SK-N-SH treated with all-trans-retinoic acid at 6 μM for 48 hours (cell line): Measurements from ENCODE around the gene WDR11.
A peak's percentile ranks its signal among the peaks of the same experiment; 100 is the strongest.

Source experiments
- ATAC-seq: fragments of 200-7000 bp; cut with Tn5 transposase; 3 replicates; pipeline ENCODE4 v1.9.1; 2020; ENCODE audit warnings: mild to moderate bottlenecking, moderate library complexity
- ARNTL ChIP-seq: fragments of 450-650 bp; formaldehyde crosslinking; IDR thresholded peaks from 2 replicates; pipeline ENCODE4 v1.5.0; 2020; ENCODE audit warnings: low read depth, mild to moderate bottlenecking, moderate library complexity, borderline replicate concordance
- BACH2 ChIP-seq: fragments of 250-450 bp; sonication (Bioruptor Pico); IDR thresholded peaks from 2 replicates; pipeline ENCODE4 v1.9.0; 2021; ENCODE audit warnings: mild to moderate bottlenecking, borderline replicate concordance
- ESRRG ChIP-seq: fragments of 250-450 bp; sonication (Bioruptor Pico); IDR thresholded peaks from 2 replicates; pipeline ENCODE4 v1.6.1; 2021; ENCODE audit warnings: mild to moderate bottlenecking
- GLIS3 ChIP-seq: fragments of 250-450 bp; sonication (Bioruptor Pico); IDR thresholded peaks from 2 replicates; pipeline ENCODE4 v1.5.0; 2020; ENCODE audit warnings: mild to moderate bottlenecking, moderate library complexity
- ISL1 ChIP-seq: fragments of 250-450 bp; sonication (Bioruptor Pico); IDR thresholded peaks from 2 replicates; pipeline ENCODE4 v2.1.2; 2022; ENCODE audit warnings: mild to moderate bottlenecking, moderate library complexity
- OSR1 ChIP-seq: fragments of 250-450 bp; sonication (Bioruptor Pico); IDR thresholded peaks from 2 replicates; pipeline ENCODE4 v1.8.0; 2022; ENCODE audit warnings: moderate library complexity, mild to moderate bottlenecking, inconsistent platforms
- PPARA ChIP-seq: fragments of 250-450 bp; sonication (Bioruptor Pico); IDR thresholded peaks from 2 replicates; pipeline ENCODE4 v1.5.0; 2020; ENCODE audit warnings: mild to moderate bottlenecking, borderline replicate concordance
- SNAI2 ChIP-seq: fragments of 250-450 bp; sonication (Bioruptor Pico); IDR thresholded peaks from 2 replicates; pipeline ENCODE4 v1.5.0; 2020; ENCODE audit warnings: mild to moderate bottlenecking, moderate library complexity
- TCF4 ChIP-seq: fragments of 250-450 bp; sonication (Bioruptor Pico); IDR thresholded peaks from 2 replicates; pipeline ENCODE4 v1.8.0; 2021; ENCODE audit warnings: mild to moderate bottlenecking, moderate library complexity, borderline replicate concordance
- TOX ChIP-seq: fragments of 250-450 bp; sonication (Bioruptor Pico); IDR thresholded peaks from 2 replicates; pipeline ENCODE4 v1.8.0; 2021; ENCODE audit warnings: mild to moderate bottlenecking, moderate library complexity, borderline replicate concordance
- ZC3H10 ChIP-seq: fragments of 250-450 bp; sonication (Bioruptor Pico); IDR thresholded peaks from 2 replicates; pipeline ENCODE4 v1.5.1; 2021; ENCODE audit warnings: mild to moderate bottlenecking, moderate library complexity
- ZFP3 ChIP-seq: fragments of 250-450 bp; sonication (Bioruptor Pico); IDR thresholded peaks from 2 replicates; pipeline ENCODE4 v1.5.0; 2020; ENCODE audit warnings: mild to moderate bottlenecking, moderate library complexity
- ZFP30 ChIP-seq: fragments of 450-650 bp; formaldehyde crosslinking; IDR thresholded peaks from 2 replicates; pipeline ENCODE4 v1.5.0; 2022; ENCODE audit warnings: mild to moderate bottlenecking, moderate library complexity
- ZNF565 ChIP-seq: fragments of 450-650 bp; formaldehyde crosslinking; conservative IDR thresholded peaks from 2 replicates; pipeline ENCODE4 v1.5.0; 2020; ENCODE audit warnings: low read depth, mild to moderate bottlenecking, moderate library complexity
- ZNF70 ChIP-seq: fragments of 450-650 bp; formaldehyde crosslinking; IDR thresholded peaks from 2 replicates; pipeline ENCODE4 v1.5.0; 2020; ENCODE audit warnings: mild to moderate bottlenecking, moderate library complexity
- ZNF8 ChIP-seq: fragments of 450-650 bp; formaldehyde crosslinking; IDR thresholded peaks from 2 replicates; pipeline ENCODE4 v1.5.0; 2020; ENCODE audit warnings: mild to moderate bottlenecking, moderate library complexity
- TF ChIP-seq, protein P1 (sequence below): fragments of 250-450 bp; sonication (Bioruptor Pico); IDR thresholded peaks from 2 replicates; pipeline ENCODE4 v1.8.0; 2020; ENCODE audit warnings: mild to moderate bottlenecking, moderate library complexity, borderline replicate concordance
- TF ChIP-seq, protein P2 (sequence below): fragments of 250-450 bp; sonication (Bioruptor Pico); IDR thresholded peaks from 2 replicates; pipeline ENCODE4 v1.5.1; 2020; ENCODE audit warnings: low read depth, mild to moderate bottlenecking, moderate library complexity
- TF ChIP-seq, protein P3 (sequence below): fragments of 250-450 bp; sonication (Bioruptor Pico); IDR thresholded peaks from 2 replicates; pipeline ENCODE4 v1.8.0; 2021; ENCODE audit warnings: low read depth, mild to moderate bottlenecking, moderate library complexity, borderline replicate concordance

Gene WDR11

DNA sequence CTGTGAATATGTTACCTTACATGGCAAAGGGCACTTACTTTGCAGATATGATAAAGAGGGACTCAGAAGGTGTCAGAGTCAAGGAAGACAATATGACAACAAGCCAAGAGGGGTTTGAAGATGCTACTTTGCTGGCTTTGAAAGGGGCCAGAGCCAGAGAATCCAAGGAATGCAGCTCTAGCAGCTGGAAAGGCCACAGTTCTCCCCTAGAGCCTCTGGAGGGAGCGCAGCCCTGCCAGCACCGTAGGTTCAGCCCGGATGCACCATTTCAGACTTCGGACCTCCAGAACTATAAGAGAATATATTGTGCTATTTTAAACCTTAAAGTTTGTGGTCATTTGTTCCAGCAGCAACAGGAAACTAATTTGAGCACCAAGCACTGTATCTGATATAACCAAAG, 32.9 kb upstream of the WDR11 start:
- ATAC-seq, result no peak
- TF ChIP-seq, protein P1, sequence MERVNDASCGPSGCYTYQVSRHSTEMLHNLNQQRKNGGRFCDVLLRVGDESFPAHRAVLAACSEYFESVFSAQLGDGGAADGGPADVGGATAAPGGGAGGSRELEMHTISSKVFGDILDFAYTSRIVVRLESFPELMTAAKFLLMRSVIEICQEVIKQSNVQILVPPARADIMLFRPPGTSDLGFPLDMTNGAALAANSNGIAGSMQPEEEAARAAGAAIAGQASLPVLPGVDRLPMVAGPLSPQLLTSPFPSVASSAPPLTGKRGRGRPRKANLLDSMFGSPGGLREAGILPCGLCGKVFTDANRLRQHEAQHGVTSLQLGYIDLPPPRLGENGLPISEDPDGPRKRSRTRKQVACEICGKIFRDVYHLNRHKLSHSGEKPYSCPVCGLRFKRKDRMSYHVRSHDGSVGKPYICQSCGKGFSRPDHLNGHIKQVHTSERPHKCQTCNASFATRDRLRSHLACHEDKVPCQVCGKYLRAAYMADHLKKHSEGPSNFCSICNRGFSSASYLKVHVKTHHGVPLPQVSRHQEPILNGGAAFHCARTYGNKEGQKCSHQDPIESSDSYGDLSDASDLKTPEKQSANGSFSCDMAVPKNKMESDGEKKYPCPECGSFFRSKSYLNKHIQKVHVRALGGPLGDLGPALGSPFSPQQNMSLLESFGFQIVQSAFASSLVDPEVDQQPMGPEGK (CRISPR knock-in tag), result no peak

DNA sequence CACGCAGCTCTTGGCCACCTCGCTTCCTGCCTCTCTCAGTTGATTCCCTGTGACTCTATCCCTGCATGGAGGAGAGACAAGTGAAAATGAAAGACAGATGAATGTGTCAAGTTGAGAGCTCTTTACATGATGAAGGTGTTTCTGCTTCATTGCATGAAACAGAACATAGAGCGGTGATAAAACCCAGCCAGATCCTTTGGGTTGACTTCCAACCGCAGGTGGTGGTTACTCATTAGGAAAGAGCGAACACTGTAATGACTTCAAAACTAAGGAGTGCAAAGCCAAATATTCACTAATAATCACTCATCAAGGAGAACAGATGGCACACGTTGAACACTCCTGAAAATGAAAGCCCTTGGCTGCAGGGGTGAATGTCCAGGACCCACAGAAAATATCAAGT, 31.8 kb upstream of the WDR11 start:
- TF ChIP-seq ISL1 (CRISPR knock-in tag) (no peak), ARNTL (CRISPR knock-in tag) (no peak), SNAI2 (no peak), PPARA (no peak), ZNF8 (CRISPR knock-in tag) (no peak), ZFP3 (CRISPR knock-in tag) (no peak), ZFP30 (no peak), OSR1 (CRISPR knock-in tag) (no peak)
- TF ChIP-seq, protein P1 (CRISPR knock-in tag), result no peak
- TF ChIP-seq, all 23 proteins: peak for 0
- ATAC-seq, result no peak

DNA sequence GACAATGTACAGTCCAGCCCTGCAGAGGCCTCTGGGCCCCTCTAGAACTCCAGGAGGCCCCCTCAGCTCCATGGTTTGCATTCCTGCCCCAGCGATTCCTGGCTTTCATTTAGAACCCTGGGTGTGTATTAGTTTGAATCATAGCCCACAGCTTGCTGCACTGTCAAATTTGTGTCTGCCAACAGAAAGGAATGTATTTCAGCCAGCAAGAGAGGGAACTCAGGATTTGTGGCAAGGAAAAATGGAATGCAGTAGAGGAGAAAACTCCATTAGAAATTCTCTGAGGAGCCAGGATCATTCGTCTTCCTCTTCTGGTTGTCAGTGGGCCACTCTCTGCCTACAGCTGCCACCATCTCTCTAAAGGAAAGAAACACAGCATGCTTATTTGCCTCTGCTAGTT, 27.9 kb upstream of the WDR11 start:
- ATAC-seq, result no peak
- TF ChIP-seq, protein P2, sequence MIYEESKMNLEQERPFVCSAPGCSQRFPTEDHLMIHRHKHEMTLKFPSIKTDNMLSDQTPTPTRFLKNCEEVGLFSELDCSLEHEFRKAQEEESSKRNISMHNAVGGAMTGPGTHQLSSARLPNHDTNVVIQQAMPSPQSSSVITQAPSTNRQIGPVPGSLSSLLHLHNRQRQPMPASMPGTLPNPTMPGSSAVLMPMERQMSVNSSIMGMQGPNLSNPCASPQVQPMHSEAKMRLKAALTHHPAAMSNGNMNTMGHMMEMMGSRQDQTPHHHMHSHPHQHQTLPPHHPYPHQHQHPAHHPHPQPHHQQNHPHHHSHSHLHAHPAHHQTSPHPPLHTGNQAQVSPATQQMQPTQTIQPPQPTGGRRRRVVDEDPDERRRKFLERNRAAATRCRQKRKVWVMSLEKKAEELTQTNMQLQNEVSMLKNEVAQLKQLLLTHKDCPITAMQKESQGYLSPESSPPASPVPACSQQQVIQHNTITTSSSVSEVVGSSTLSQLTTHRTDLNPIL (CRISPR knock-in tag), result no peak

DNA sequence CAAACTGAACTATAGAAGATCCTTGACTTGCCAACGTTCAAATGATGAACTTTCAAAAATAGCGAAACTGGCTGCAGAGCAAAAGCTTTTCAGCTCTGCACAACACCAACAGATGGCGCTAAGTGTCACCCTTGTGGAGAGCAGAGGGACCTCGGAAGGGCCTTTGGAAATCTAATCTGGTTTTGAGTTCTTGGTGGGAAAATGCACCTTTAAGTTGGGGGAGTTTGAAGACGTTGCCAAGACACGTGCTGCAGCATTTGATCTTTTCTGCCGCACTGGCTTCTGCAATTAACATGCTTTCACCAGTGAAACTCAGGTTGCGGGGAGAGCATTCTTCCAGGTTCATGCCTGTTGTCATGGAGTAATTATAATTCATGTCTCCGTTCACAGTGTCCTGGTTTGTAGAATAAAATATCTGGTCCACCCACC, 26.3 kb upstream of the WDR11 start:
- ATAC-seq, result peak; percentile 71
- no peak for TF ChIP-seq TCF4 (CRISPR knock-in tag)
- TF ChIP-seq, protein P1 (CRISPR knock-in tag), result no peak
- no peak for TF ChIP-seq ZNF565 (CRISPR knock-in tag)
- no peak for TF ChIP-seq OSR1 (CRISPR knock-in tag)
- no peak for TF ChIP-seq GLIS3 (CRISPR knock-in tag)
- no peak for TF ChIP-seq ESRRG (CRISPR knock-in tag)
- TF ChIP-seq ARNTL (CRISPR knock-in tag), result no peak
- TF ChIP-seq ZFP30, result no peak
- TF ChIP-seq ZNF8 (CRISPR knock-in tag), result no peak
- TF ChIP-seq, protein P3, sequence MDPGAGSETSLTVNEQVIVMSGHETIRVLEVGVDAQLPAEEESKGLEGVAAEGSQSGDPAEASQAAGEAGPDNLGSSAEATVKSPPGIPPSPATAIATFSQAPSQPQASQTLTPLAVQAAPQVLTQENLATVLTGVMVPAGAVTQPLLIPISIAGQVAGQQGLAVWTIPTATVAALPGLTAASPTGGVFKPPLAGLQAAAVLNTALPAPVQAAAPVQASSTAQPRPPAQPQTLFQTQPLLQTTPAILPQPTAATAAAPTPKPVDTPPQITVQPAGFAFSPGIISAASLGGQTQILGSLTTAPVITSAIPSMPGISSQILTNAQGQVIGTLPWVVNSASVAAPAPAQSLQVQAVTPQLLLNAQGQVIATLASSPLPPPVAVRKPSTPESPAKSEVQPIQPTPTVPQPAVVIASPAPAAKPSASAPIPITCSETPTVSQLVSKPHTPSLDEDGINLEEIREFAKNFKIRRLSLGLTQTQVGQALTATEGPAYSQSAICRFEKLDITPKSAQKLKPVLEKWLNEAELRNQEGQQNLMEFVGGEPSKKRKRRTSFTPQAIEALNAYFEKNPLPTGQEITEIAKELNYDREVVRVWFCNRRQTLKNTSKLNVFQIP (CRISPR knock-in tag), result no peak
- TF ChIP-seq, protein P2 (CRISPR knock-in tag), result no peak
- no peak for TF ChIP-seq ZC3H10 (CRISPR knock-in tag)
- no peak for TF ChIP-seq ZNF70 (CRISPR knock-in tag)
- TF ChIP-seq ZFP3 (CRISPR knock-in tag), result no peak
- no peak for TF ChIP-seq BACH2 (CRISPR knock-in tag)
- no peak for TF ChIP-seq ISL1 (CRISPR knock-in tag)
- no peak for TF ChIP-seq TOX (CRISPR knock-in tag)
- no peak for TF ChIP-seq SNAI2
